Measurements from ENCODE around the gene IL1R2. TPM values are rescaled to one million over a fixed set of nuclear protein-coding genes. Genes with fewer than 3 reads are reported as not detected.

IL1R2 gene, protein sequence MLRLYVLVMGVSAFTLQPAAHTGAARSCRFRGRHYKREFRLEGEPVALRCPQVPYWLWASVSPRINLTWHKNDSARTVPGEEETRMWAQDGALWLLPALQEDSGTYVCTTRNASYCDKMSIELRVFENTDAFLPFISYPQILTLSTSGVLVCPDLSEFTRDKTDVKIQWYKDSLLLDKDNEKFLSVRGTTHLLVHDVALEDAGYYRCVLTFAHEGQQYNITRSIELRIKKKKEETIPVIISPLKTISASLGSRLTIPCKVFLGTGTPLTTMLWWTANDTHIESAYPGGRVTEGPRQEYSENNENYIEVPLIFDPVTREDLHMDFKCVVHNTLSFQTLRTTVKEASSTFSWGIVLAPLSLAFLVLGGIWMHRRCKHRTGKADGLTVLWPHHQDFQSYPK
- 1 to 10 TPM in 1 of 3 donors, under 1 TPM in 2; 0.28 to 1.1 (median 0.44) TPM for polyA plus RNA-seq (ENCODE audit: insufficient read length in 3 of 3)
- long read RNA-seq, donor 1 = 0 reads
- long read RNA-seq, donor 2 = 0 reads
- long read RNA-seq, donor 3 = 0 reads
- long read RNA-seq, donor 4, partial matches to known transcripts = 0 of 1 reads
- long read RNA-seq, donor 4, other reads (novel, unspliced or antisense) = 0 of 1 reads
- long read RNA-seq, donor 5 = 0 reads
- long read RNA-seq, donor 6 = 0 reads
- long read RNA-seq, donor 7 = 0 reads
- long read RNA-seq, donor 8 = 0 reads
- long read RNA-seq, donor 9 = 0 reads
- long read RNA-seq, donor 10 = 0 reads
- long read RNA-seq, donor 11 = 0 reads
- long read RNA-seq, donor 12 = 0 reads
- long read RNA-seq, donor 13 = 0 reads
- long read RNA-seq, donor 14 = 0 reads
- long read RNA-seq, donor 15, partial matches to known transcripts = 0 of 1 reads
- long read RNA-seq, donor 15, other reads (novel, unspliced or antisense) = 0 of 1 reads
- long read RNA-seq, donor 16 = 0 reads

DNA sequence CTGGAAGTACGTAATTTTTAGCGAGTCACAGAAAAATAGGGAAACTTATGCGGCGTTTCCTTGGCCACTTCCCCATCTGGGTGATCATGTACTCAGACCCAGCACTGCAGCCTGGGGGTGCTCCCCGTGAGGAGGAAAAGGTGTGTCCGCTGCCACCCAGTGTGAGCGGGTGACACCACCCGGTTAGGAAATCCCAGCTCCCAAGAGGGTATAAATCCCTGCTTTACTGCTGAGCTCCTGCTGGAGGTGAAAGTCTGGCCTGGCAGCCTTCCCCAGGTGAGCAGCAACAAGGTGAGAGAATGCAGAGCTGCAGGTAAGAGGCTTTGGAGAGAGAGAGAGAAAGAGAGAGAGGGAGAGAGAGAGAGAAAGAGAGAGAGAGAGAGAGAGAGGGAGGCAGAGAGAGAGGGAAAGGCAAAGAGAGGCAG lies at the start of gene IL1R2:
IL1R2 (plus strand) TSS at position 240 of the 425 bp plus-strand sequence. CDS start 16,616 bp downstream, outside the sequence.
- DNase-seq = no peak

- DNase-seq = no peak
Measured at GRCh38 chr2:101942851-101943250, 48.9 kb upstream of the IL1R2 start.

DNA sequence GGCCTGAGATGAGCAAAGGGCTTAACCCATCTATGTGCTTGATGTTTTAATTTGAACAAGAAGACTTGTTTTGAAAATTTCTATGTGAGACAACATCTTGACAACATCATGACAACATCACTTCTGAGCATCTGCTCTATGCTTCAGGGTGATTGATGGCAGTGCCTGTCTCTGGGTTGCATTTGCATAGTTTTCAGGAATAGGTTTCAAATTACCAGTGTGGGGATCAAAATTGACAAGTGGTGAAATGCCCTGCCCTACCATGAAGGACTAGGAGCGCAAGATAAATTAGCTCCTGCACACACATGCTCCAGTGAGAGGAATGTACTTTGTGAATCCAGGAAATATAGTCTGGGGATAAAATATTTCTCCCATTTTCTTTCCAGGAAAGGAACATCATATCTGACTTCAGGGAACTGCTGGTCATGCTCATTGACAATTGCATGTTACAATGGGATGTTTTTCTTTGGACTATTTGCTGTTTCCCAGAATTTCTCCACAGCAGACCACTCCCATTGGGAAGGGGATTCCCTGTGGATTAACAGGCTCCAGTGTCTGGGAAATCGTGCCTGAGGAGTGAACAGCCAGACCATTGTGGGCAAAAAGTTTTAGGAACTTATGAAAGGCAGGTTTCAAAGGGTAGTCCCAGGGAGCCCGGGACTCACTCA lies 45.3 kb upstream of the IL1R2 start:
- DNase-seq = no peak

DNA sequence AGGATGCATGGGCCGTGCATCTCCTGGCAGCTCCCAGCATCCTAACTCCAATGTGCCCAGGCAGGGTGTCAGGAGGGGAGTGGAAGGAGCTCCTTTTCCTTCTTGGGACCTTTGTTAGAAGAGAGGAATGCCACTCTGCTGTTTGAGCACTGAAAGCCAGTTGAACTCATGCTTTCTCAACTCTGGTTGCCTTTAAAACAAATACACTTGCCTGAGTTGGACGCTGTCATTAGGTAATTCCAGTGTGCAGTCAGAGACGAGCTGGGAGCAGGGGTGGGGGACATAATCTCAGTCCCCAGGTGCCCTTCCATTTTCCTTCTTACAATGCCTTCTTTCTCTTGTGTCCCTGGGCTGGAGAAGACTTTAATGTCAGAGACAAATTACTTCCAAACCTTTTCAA lies 44.4 kb upstream of the IL1R2 start:
- no peak for DNase-seq

GRCh38 chr2:101948625-101949155 lies 43.1 kb upstream of the IL1R2 start:
- no peak for DNase-seq

DNA sequence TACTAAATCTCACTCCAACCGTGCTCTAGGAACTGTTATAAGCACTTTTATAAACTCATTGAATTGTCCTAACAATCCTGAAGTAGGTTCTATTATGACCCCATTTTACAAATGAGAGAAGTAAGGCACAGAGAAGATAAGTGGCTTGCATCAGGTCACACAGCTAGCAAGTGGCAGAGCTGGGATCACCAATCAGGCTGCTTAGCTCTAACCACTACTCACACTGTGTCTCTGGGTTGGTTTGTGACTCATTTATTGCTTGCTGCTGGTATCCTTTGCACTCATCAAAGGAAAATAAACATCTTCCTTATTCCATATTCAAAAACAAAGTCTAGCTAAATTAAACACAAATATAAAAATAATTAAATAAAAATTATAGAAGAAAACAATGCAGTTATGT lies 42.5 kb upstream of the IL1R2 start:
- DNase-seq = no peak

DNA sequence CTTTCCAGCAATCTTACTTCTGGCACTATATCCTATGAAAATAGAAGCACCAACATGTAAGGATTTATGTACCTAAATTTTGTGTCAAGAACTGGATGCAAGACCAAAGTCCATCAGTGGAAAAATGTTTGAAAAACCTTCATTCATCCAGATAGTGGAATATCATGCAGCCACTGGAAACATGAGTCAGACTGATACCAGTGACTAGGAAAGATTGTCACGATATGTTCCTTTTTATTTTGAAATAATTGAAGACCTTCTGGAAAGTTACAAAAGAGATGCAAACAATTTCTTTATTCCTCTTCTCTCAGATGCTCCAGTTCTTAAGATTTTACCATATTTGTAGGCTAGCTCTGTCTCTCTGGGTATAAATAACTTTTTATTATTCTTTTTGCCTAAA lies 40.5 kb upstream of the IL1R2 start:
- DNase-seq = no peak

DNA sequence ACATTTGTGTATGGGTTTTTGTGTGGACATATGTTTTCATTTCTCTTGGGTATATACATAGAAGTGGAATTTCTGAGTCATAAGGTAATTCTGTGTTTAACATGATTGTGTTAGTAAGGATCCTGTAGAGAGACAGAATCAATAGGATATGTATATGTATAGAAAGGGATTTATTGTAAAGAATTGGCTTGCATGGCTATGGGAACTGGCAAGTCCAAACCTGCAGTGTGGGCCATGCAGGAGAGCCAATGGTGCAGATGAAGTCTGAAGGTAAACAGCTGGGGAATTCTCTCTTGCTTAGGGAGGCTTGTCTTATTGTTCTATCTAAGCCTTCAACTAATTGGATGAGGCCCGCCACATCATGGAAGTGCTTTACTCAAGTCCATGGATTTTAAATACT lies 39.2 kb upstream of the IL1R2 start:
- no peak for DNase-seq

DNA sequence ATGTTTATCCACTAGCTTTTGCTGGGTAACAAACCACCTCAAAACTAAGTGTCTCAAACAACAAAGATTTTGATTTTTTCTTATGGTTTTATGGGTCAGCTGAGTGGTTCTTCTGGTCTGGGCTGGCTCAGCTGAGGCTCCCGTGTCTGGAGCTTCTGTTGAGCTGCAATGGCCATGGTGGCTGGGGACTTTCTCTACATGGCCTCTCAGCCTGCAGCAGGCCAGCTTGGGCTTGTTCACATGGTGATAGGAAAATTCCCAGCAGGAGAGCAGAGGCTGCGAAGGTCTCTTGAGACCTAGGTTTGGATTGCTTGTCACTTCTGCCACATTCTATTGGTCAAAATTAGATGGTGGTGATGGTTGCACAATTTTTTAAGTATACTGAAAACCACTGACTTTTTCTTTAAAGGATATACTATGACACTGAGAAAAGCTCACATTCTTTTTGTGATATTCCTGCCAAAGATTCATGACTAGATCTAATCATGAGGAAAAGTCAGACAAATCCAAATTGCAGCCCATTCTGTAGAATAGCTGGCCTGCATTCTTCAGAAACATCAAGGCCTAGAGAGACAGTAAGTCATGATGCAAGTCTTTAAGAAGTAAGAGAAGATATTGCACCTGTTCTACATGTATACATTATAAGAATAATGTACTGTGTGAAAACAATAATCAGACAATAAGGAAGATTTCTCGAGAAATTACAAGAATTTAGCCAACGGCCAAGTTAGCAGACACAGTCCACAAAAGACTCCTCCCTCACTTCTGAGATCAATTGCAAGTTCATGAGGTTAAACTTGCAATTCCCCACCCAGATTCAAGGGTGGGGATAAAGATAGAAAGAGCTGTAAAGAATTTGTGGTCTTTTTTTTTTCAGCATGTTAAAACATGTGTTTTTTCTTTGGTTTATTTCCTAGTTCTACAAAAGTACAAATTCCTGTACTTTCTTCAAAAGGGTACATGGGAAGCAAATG lies 35.0 kb upstream of the IL1R2 start:
- no peak for DNase-seq

DNA sequence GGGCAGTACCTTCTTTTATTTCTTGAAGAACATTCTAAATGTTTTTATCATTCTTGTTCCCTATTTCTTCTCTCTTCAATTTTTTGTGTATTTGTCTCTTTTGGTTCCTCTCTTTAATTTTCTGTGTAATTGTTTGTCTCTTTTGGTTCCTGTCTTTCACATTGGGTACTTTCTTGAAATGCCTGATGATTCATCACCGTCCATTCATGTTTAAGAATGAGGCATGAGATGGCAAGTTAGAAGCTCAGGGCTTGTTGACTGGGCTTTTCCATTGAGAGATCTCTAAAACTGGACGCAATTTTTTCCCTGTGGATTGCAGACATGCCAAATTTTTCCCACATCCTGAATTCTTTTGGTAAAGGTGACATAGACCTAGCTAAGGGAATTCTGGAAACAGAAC lies 33.7 kb upstream of the IL1R2 start:
- DNase-seq = no peak

DNA sequence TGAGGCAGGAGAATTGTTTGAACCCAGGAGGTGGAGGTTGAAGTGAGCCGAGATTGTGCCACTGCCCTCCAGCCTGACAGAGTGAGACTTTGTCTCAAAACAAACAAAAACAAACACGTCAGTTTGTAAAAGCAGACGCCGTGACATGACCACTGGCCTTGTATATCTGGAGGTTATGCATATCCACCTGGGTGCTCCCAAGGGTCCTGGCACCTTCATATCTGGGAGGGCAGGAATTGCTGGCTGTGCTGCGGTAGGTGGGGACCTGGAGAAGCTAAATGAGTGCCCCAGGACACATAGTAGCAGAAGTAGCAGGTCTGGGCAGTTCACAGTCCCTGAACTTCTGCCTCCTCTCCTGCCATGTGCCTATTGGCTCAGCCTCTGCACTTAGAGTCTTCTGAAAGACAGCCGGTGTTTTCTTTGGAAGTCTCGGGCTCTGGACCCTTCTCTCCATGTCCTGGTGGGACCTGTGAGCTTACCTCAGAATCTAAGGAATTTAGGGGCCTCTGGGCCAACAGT lies 30.9 kb upstream of the IL1R2 start:
- no peak for DNase-seq

GRCh38 chr2:101961338-101962191 lies 30.2 kb upstream of the IL1R2 start:
- DNase-seq = peak; percentile 52

- DNase-seq = no peak
Measured at GRCh38 chr2:101962309-101962708, 29.5 kb upstream of the IL1R2 start.

DNA sequence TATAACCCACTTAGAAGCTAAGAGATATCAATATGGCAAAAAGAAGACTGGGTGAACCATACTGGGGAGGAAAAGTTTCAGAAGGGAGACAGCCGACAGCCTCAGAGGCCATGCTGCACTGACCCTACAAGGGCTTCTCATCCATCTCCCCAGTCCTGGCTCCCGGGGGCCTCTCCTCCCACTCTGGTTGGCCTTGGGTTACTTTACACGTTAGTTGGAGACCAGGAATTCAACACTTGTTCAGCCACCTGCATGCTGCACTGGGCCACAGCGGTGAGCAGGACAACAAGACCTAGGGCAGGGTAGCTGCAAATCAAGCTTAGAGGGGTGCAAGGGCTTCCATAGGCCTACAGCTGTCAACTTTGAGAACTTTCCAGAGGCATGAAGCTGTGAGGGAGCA lies 28.6 kb upstream of the IL1R2 start:
- DNase-seq = no peak

GRCh38 chr2:101967826-101968513 lies 23.8 kb upstream of the IL1R2 start:
- DNase-seq = no peak

DNA sequence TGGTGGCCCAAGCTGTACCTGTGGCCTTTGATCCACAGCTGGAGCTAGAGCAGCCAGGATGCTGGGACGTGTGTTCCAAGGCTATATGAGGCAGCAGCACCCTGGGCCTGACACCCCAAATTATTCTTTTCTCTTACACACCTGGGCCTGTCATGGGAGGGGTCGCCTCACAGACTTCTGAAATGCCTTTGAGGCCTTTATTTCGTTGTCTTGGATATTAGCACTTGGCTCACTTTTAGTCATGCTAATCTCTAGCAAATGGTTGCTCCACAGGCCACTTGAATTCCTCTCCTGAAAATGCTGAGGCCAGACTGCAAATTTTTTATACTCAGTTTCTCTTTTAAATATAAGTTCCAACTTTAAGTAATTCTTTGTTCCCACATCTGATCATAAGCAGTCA lies 22.0 kb upstream of the IL1R2 start:
- no peak for DNase-seq

DNA sequence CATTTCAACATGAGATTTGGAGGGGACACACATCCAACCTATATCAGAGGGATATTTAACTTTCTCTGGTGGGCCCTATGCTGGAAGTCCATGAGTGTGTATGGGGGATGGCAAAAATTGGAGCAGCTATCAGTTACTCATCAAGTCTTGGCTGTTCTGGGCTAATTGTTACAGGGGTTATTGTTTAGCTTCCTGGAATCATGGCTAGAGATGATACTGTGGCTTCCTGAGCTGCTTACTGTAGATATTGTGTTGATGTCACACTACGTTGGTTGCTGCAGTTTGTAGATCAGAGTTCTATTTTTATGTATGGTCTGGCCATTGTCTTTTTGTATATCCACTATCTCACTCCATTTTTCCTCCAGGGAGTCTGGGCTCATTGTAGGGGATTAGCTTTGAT lies 20.9 kb upstream of the IL1R2 start:
- no peak for DNase-seq

- DNase-seq = no peak
Measured at GRCh38 chr2:101971836-101972235, 19.9 kb upstream of the IL1R2 start.
